Measurements from ENCODE around the gene PTPRA.

DNA sequence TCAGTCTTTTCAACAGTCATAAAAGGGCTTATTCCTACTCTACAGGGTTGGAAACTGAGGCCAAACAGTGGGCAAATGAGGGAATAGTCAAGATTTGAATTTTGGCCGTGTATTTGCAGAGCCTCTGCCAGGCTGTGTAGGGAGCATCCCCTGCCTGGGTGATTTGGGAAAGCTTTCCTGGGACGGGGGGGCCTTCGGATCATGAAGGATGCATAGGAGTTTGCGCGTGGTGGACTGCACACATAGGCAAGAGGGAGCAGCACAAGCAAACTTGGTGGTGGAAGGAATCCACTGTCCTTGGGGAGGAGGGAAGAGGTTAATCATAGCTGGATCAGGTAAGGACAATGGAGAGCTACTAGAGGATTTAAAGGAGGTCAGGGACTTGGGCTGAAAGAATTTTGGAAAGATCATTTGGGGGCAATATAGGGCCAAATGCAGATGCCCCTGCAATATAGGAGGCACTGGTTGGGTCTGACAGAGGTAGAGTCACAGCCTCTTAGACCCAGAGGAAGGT is 2.5 kb downstream of the PTPRA start:
- TF ChIP-seq CTCF (IDR thresholded peaks at IDR 0.05) (no peak), POLR2A (IDR thresholded peaks at IDR 0.05) (no peak)

Measured in heart left ventricle (tissue), 13 donors.